Gastroesophageal sphincter (tissue), 4 donors: ENCODE results near the gene MED12. TPM values are rescaled to one million over a fixed set of nuclear protein-coding genes. Genes with fewer than 3 reads are reported as not detected.

Source experiments
- ATAC-seq: fragments of 150-250 bp; one replicate; pipeline ENCODE4 v1.9.1; 2016; ENCODE audit warnings: mild to moderate bottlenecking, moderate library complexity
- H3K27ac ChIP-seq, 4 donors: fragments of 200-600 bp; sonication (generic) in 3 of 4; 1 replicate in 3 of 4; 2 replicates in 1 of 4; pipeline ENCODE4 v1.5.1; 2016 to 2019
- H3K27me3 ChIP-seq: fragments of 200-600 bp; sonication (generic); one replicate; pipeline ENCODE4 v1.5.1; 2019
- H3K36me3 ChIP-seq, 2 donors: fragments of 200-600 bp; sonication (generic); one replicate each; pipeline ENCODE4 v1.5.1; 2019; ENCODE audit warnings: control low read depth in 1 of 2
- H3K4me1 ChIP-seq, 3 donors: fragments of 200-600 bp; sonication (generic); 1 replicate in 2 of 3; 2 replicates in 1 of 3; pipeline ENCODE4 v1.5.1; 2016 to 2019; ENCODE audit warnings: control low read depth in 2 of 3
- H3K4me3 ChIP-seq, 2 donors: fragments of 200-600 bp; sonication (generic); one replicate each; pipeline ENCODE4 v1.5.1; 2019; ENCODE audit warnings: mild to moderate bottlenecking in 1 of 2, moderate library complexity in 1 of 2
- H3K9me3 ChIP-seq, 3 donors: fragments of 200-600 bp; sonication (generic); one replicate each; pipeline ENCODE4 v1.5.1; 2017 to 2019; ENCODE audit warnings: control low read depth in 2 of 3
- EP300 ChIP-seq: sonication (generic); formaldehyde crosslinking; IDR thresholded peaks from one replicate; pipeline ENCODE4 v1.6.1; 2017; ENCODE audit warnings: antibody characterized with exemption, mild to moderate bottlenecking
- POLR2A ChIP-seq, 2 donors: fragments of 450-650 bp; IDR thresholded peaks; one replicate each; pipeline ENCODE4 v1.6.1; 2017; ENCODE audit warnings: antibody characterized with exemption in 2 of 2, mild to moderate bottlenecking in 2 of 2, moderate library complexity in 1 of 2
- POLR2AphosphoS5 ChIP-seq: sonication (generic); formaldehyde crosslinking; IDR thresholded peaks from one replicate; pipeline ENCODE4 v1.6.1; 2017; ENCODE audit warnings: antibody characterized with exemption
- WGBS, 2 donors: methylation state at CpG; one replicate each; pipeline ENCODE4 v1.1.5; 2018; ENCODE audit warnings: low coverage in 1 of 2; 5-methylcytosine and 5-hydroxymethylcytosine counted together
- total RNA-seq, 4 donors: library from RNA; depleted of rRNA; stranded (reverse); fragments of >200 nt; gene quantifications; one replicate each; pipeline ENCODE4 v1.1.0, GENCODE V29; 2016
- TF ChIP-seq, protein P1 (sequence below), 4 experiments: fragments of 200-600 bp in 2 of 4; fragments of 450-650 bp in 2 of 4; sonication (generic) in 1 of 4; IDR thresholded peaks; one replicate each; pipeline ENCODE4 v1.5.1; 2017 to 2019; ENCODE audit warnings: antibody characterized with exemption in 4 of 4, mild to moderate bottlenecking in 2 of 4, moderate library complexity in 2 of 4

MED12 gene
- total RNA-seq, 4 donors from 2014 or later: 19.7 to 30.2 (median 26.2) TPM

DNA sequence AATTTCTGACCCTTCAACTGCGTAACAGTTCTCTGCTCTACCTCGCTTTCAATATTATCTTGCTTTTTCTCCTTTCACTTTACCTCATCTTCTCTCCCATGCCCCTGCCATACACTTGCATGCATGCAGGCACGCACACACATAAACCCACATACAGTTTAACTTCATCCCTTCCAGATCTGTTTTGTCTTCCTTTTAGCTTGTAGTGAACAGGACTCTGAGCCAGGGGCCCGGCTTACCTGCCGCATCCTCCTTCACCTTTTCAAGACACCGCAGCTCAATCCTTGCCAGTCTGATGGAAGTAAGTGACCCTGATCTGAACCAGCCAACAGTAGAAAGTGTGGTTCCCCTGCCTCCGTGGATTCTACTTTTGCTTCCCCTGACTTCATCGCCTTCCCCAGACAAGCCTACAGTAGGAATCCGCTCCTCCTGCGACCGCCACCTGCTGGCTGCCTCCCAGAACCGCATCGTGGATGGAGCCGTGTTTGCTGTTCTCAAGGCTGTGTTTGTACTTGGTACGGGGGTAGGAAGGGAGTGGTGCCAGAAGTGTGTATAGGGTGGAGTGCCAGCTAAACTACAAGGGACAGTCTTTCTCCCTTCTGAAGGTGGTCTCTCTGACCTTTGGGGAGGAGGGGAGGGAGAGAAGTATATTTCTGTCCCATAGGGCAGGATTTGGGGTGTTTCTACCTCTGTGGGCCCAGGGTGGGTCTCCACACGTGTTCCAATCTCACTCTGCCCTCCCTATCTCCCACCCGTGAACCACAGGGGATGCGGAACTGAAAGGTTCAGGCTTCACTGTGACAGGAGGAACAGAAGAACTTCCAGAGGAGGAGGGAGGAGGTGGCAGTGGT is 10.7 kb downstream of the MED12 start:
- ATAC-seq: peak; percentile 66
- Histone ChIP-seq H3K27me3 (no peaks in the 10 kb centered on the region), H3K4me3 (no peak overlapping the region), H3K36me3 (peaks cover 0 to 100% of the 10 kb centered on the region in 2 donors), H3K9me3 (no peaks in the 10 kb centered on the region), H3K4me1 (peaks cover 0 to 6% (median 0%) of the 10 kb centered on the region in 3 donors), H3K27ac (no peak overlapping the region)
- whole genome bisulfite sequencing, 2 donors: 45 to 48% methylated on average over 3 to 7 of the region's 18 CpGs
- no peak for TF ChIP-seq POLR2A (IDR thresholded peaks at IDR 0.05)
- TF ChIP-seq, protein P1, sequence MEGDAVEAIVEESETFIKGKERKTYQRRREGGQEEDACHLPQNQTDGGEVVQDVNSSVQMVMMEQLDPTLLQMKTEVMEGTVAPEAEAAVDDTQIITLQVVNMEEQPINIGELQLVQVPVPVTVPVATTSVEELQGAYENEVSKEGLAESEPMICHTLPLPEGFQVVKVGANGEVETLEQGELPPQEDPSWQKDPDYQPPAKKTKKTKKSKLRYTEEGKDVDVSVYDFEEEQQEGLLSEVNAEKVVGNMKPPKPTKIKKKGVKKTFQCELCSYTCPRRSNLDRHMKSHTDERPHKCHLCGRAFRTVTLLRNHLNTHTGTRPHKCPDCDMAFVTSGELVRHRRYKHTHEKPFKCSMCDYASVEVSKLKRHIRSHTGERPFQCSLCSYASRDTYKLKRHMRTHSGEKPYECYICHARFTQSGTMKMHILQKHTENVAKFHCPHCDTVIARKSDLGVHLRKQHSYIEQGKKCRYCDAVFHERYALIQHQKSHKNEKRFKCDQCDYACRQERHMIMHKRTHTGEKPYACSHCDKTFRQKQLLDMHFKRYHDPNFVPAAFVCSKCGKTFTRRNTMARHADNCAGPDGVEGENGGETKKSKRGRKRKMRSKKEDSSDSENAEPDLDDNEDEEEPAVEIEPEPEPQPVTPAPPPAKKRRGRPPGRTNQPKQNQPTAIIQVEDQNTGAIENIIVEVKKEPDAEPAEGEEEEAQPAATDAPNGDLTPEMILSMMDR (IDR thresholded peaks at IDR 0.05): peak in 3 of 4 experiments; percentile 49 to 76 (median 59)
- no peak for TF ChIP-seq EP300
- TF ChIP-seq POLR2AphosphoS5: no peak

DNA sequence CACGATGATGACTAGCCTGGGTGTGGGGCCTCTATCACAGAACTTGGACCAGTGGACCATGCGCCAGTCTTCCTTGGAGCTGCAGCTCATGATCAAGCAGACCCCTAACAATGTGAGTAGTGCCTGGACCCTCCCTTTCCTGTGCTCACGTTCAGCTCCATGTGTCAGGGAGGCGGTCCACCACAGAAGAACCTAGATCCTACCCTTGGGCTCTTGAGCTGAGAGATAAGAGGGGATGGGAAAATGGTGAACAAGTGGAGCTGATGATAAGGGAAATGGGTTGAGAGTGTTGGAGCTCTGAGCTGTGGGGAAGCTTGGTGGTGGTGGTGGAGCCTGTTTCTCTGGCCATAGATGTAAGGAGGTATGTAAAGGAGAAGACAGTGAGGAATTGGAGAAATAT is 13.1 kb downstream of the MED12 start:
- Histone ChIP-seq H3K4me1 (peaks cover 0 to 6% (median 0%) of the 10 kb centered on the region in 3 donors), H3K4me3 (no peak overlapping the region), H3K27ac (no peak overlapping the region), H3K27me3 (no peaks in the 10 kb centered on the region), H3K9me3 (no peaks in the 10 kb centered on the region), H3K36me3 (peaks cover 0 to 100% of the 10 kb centered on the region in 2 donors)
- WGBS, 2 donors: 100% methylated on average over 1 of the region's 4 CpGs; no CpG with 5 or more reads in 1 of the 2 donors
- TF ChIP-seq EP300 (no peak), POLR2A (IDR thresholded peaks at IDR 0.05) (no peak), POLR2AphosphoS5 (no peak)
- TF ChIP-seq, protein P1 (IDR thresholded peaks at IDR 0.05): no peak
- ATAC-seq: no peak

DNA sequence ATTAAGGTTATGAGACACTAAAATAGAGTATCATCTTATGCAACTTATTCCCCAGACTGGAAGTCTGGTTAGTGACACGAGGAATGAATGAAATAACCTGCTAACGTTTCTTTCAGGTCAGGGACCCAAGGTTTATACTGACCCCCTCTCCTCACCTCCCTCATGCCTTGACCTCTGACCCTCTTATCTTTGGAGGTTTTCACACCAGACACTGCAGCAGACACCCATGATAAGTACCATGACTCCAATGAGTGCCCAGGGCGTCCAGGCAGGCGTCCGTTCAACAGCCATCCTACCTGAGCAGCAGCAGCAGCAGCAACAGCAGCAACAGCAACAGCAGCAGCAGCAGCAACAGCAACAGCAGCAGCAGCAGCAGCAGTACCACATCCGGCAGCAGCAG is 22.0 kb downstream of the MED12 start:
- ATAC-seq: no peak
- peaks cover 0 to 24% (median 0%) of the 10 kb centered on the region in 3 donors for H3K4me1 ChIP-seq
- no peaks in the 10 kb centered on the region for H3K27me3 ChIP-seq
- no peak overlapping the region for H3K27ac ChIP-seq
- TF ChIP-seq POLR2A (IDR thresholded peaks at IDR 0.05) (no peak), POLR2AphosphoS5 (no peak), EP300 (no peak)
- TF ChIP-seq, protein P1 (IDR thresholded peaks at IDR 0.05): no peak
- H3K36me3 ChIP-seq: peaks cover 0 to 74% of the 10 kb centered on the region in 2 donors
- H3K9me3 ChIP-seq: no peaks in the 10 kb centered on the region
- 63% methylated on average over 2 of the region's 6 CpGs; no CpG with 5 or more reads in 1 of the 2 donors for WGBS, 2 donors
- no peak overlapping the region for H3K4me3 ChIP-seq

DNA sequence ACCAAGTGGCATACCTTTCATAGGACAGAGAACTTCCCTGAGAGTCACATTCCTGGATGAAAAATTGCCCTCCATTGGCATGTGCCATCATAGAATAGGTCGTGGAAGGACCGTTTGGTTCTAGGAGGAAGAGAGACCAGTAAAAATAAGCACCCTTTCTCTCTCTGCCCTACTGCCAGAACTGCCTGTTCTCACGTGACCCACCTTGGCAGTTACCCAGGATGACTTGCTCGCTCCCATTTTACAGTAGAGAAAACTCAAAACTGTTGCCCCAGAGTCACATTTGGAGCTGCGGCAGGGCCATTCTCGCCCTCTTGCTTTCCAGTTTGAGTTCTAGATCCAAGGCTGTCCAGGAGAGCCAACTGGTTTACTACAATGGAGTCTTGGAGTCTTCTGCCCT is 25.1 kb downstream of the MED12 start:
- Histone ChIP-seq H3K9me3 (no peaks in the 10 kb centered on the region), H3K36me3 (peaks cover 0 to 43% of the 10 kb centered on the region in 2 donors), H3K27ac (no peak overlapping the region), H3K4me3 (no peak overlapping the region), H3K27me3 (no peaks in the 10 kb centered on the region), H3K4me1 (peaks cover 0 to 29% (median 0%) of the 10 kb centered on the region in 3 donors)
- no peak for ATAC-seq
- TF ChIP-seq EP300 (no peak), POLR2A (IDR thresholded peaks at IDR 0.05) (no peak)
- TF ChIP-seq, protein P1 (IDR thresholded peaks at IDR 0.05): no peak
- 57% methylated on average over 5 of the region's 6 CpGs; no CpG with 5 or more reads in 1 of the 2 donors for WGBS, 2 donors
